ENCODE results near the gene PAQR4.

PAQR4 gene

GRCh38 chr16:2954656-2955381 is 14.3 kb upstream of the PAQR4 start:
- no peak for DNase-seq (ENCODE audit: low read depth)
- H3K4me3 ChIP-seq (ENCODE audit: low read length): no peak overlapping the region
- TF ChIP-seq CTCF (conservative IDR thresholded peaks at IDR 0.05; ENCODE audit: low read depth, low read length): no peak

GRCh38 chr16:2955438-2955778 is 13.7 kb upstream of the PAQR4 start:
- DNase-seq (ENCODE audit: low read depth): no peak
- H3K4me3 ChIP-seq (ENCODE audit: low read length): no peak overlapping the region
- no peak for TF ChIP-seq CTCF (conservative IDR thresholded peaks at IDR 0.05; ENCODE audit: low read depth, low read length)

GRCh38 chr16:2955779-2956578 is 13.2 kb upstream of the PAQR4 start:
- no peak for TF ChIP-seq CTCF (conservative IDR thresholded peaks at IDR 0.05; ENCODE audit: low read depth, low read length)
- no peak overlapping the region for H3K4me3 ChIP-seq (ENCODE audit: low read length)
- no peak for DNase-seq (ENCODE audit: low read depth)

GRCh38 chr16:2956579-2956956 is 12.6 kb upstream of the PAQR4 start:
- no peak for TF ChIP-seq CTCF (conservative IDR thresholded peaks at IDR 0.05; ENCODE audit: low read depth, low read length)
- no peak for DNase-seq (ENCODE audit: low read depth)
- H3K4me3 ChIP-seq (ENCODE audit: low read length): no peak overlapping the region

GRCh38 chr16:2959206-2959605 is 9.9 kb upstream of the PAQR4 start:
- H3K4me3 ChIP-seq (ENCODE audit: low read length): no peak overlapping the region
- no peak for TF ChIP-seq CTCF (conservative IDR thresholded peaks at IDR 0.05; ENCODE audit: low read depth, low read length)
- no peak for DNase-seq (ENCODE audit: low read depth)

GRCh38 chr16:2960183-2961010 is 8.8 kb upstream of the PAQR4 start:
- H3K4me3 ChIP-seq (ENCODE audit: low read length): no peak overlapping the region
- no peak for DNase-seq (ENCODE audit: low read depth)
- TF ChIP-seq CTCF (conservative IDR thresholded peaks at IDR 0.05; ENCODE audit: low read depth, low read length): no peak

Data from retinal pigment epithelial cell (primary cell).